Adrenal gland (tissue), 5 donors: ENCODE measurements around the gene MSH5.

Experiments used
- CTCF ChIP-seq, 6 experiments: fragments of 450-650 bp in 4 of 6; fragments of 200-600 bp in 2 of 6; sonication (generic) in 1 of 6; IDR thresholded peaks; 1 replicate in 5 of 6; 2 replicates in 1 of 6; pipeline versions ENCODE4 v1.5.1 to v1.8.0; 2016 to 2021; ENCODE audit warnings: antibody characterized with exemption in 6 of 6, mild to moderate bottlenecking in 2 of 6, moderate library complexity in 1 of 6
- POLR2A ChIP-seq, 2 donors: fragments of 450-650 bp; IDR thresholded peaks; one replicate each; pipeline ENCODE4 v1.6.1; 2017; ENCODE audit warnings: antibody characterized with exemption in 2 of 2, mild to moderate bottlenecking in 2 of 2, moderate library complexity in 1 of 2
- donor health status: DM: no; HTN: no; CAD: no.

GRCh38 chr6:31739639-31740396 lies at the start of gene MSH5:
- TF ChIP-seq CTCF (IDR thresholded peaks at IDR 0.05) (no peak), POLR2A (IDR thresholded peaks at IDR 0.05) (peak in 1 of 2 donors; percentile 8)
